ENCODE data around the gene CIITA. TPM values are rescaled to one million over a fixed set of nuclear protein-coding genes. Genes with fewer than 3 reads are reported as not detected.
"Not testable (repeated sequence)": the region's sequence is repeated elsewhere in the genome, so short reads cannot be mapped to it uniquely, and the experiment has no call there.

CIITA gene
- total and polyA plus RNA-seq, 9 donors = 0.98 to 3.7 (median 1.5) TPM

- no peaks in the 10 kb centered on the region for H3K27me3 ChIP-seq (ENCODE audit: control insufficient read depth, insufficient read depth, low read length)
- peak; percentile 46 for DNase-seq
- peak overlapping the region; percentile 48 for H3K4me3 ChIP-seq (ENCODE audit: low read length)
- H3K4me1 ChIP-seq (ENCODE audit: control insufficient read depth, insufficient read depth, low read length) = peaks cover 69% of the 10 kb centered on the region
- H3K36me3 ChIP-seq (ENCODE audit: control insufficient read depth, insufficient read depth, low read length) = peaks cover 30% of the 10 kb centered on the region
- peak overlapping the region; percentile 56 for H3K27ac ChIP-seq (ENCODE audit: low read length)
- WGBS (ENCODE audit: insufficient coverage) = 5% methylated on average over 16 of the region's 36 CpGs
- H3K9me3 ChIP-seq (replicated peaks; ENCODE audit: control insufficient read depth, low read depth, low read length) = no peaks in the 10 kb centered on the region
Measured at GRCh38 chr16:10941127-10941933, 64.3 kb downstream of the CIITA start.

- not testable (repeated sequence) for H3K9me3 ChIP-seq (replicated peaks; ENCODE audit: control insufficient read depth, low read depth, low read length); H3K27me3 ChIP-seq (ENCODE audit: control insufficient read depth, insufficient read depth, low read length); H3K27ac ChIP-seq (ENCODE audit: low read length); DNase-seq
- peaks cover 24% of the 10 kb centered on the region for H3K36me3 ChIP-seq (ENCODE audit: control insufficient read depth, insufficient read depth, low read length)
- H3K4me1 ChIP-seq (ENCODE audit: control insufficient read depth, insufficient read depth, low read length) = peaks cover 69% of the 10 kb centered on the region
- under 1% methylated on average over 47 of the region's 52 CpGs for WGBS (ENCODE audit: insufficient coverage)
- peak overlapping the region; percentile 48 for H3K4me3 ChIP-seq (ENCODE audit: low read length)
Measured at GRCh38 chr16:10941935-10942351, 64.9 kb downstream of the CIITA start.

DNA sequence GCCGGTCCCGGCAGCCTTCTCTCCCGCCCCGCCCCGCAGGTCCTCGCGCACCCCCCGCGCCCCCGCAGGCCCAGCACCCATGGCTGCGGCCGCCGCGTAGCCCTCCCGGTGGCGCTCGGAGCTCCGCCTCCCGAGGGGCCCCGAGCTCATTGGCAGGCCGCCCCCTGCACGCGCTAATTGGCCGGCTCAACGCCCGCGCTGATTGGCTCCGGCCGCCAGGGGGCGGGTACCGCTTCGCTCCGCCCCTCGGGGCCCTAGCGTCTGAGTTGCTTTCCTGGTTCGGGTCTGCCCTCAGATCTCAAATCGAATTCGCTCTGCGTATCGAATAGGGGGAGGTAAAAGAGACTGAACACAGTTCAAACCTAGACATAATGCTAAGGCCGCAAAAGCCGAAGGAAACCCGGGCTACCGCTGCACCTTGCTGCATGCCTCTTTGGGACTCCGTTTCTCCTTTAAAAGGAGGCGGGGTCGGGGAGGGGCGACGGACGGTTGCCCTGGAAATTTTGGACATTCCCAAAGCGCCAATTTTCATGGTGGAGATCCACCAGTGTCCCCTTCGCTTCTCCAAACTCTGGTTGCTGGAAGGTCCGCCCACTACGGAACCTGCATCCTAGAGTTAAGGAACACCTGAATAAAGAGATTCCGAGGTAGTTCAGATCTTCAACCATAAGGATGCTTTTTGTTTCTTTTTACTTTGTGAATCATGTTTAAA is 65.5 kb downstream of the CIITA start, which contains the start of gene DEXI:
DEXI (minus strand) TSS at position 117 of the 712 bp plus-strand sequence. CDS start 463 bp downstream, outside the sequence.
- Histone ChIP-seq H3K27me3 (ENCODE audit: control insufficient read depth, insufficient read depth, low read length) (no peaks in the 10 kb centered on the region), H3K27ac (ENCODE audit: low read length) (peak within 1 kb of the TSS; percentile 56), H3K9me3 (replicated peaks; ENCODE audit: control insufficient read depth, low read depth, low read length) (no peaks in the 10 kb centered on the region), H3K4me1 (ENCODE audit: control insufficient read depth, insufficient read depth, low read length) (peaks cover 65% of the 10 kb centered on the region), H3K36me3 (ENCODE audit: control insufficient read depth, insufficient read depth, low read length) (peaks cover 19% of the 10 kb centered on the region), H3K4me3 (ENCODE audit: low read length) (peak within 1 kb of the TSS; percentile 48)
- WGBS (ENCODE audit: insufficient coverage) = 1% methylated on average over 52 of the region's 55 CpGs
- peak; percentile 95 for DNase-seq

GRCh38 chr16:10943064-10943353 is 66.0 kb downstream of the CIITA start:
- 100% methylated on average over 2 of the region's 7 CpGs for WGBS (ENCODE audit: insufficient coverage)
- no peak for DNase-seq
- peaks cover 60% of the 10 kb centered on the region for H3K4me1 ChIP-seq (ENCODE audit: control insufficient read depth, insufficient read depth, low read length)

GRCh38 chr16:10944249-10945064 is 67.5 kb downstream of the CIITA start, which contains the start of gene CLEC16A:
Gene CLEC16A (plus strand): TSS chr16:10944564. CDS start chr16:10944718, 154 bp downstream.
- no peaks in the 10 kb centered on the region for H3K27me3 ChIP-seq (ENCODE audit: control insufficient read depth, insufficient read depth, low read length)
- no peaks in the 10 kb centered on the region for H3K9me3 ChIP-seq (replicated peaks; ENCODE audit: control insufficient read depth, low read depth, low read length)
- WGBS (ENCODE audit: insufficient coverage) = 1% methylated on average over 79 of the region's 86 CpGs
- peak; percentile 99 for DNase-seq
- H3K4me3 ChIP-seq (ENCODE audit: low read length) = peak within 1 kb of the TSS; percentile 89
- peak within 1 kb of the TSS; percentile 77 for H3K27ac ChIP-seq (ENCODE audit: low read length)
- H3K4me1 ChIP-seq (ENCODE audit: control insufficient read depth, insufficient read depth, low read length) = peaks cover 47% of the 10 kb centered on the region
- H3K36me3 ChIP-seq (ENCODE audit: control insufficient read depth, insufficient read depth, low read length) = peaks cover 6% of the 10 kb centered on the region

More at GRCh38 chr16:10943064-10943353, 66.0 kb downstream of the CIITA start:
- no peaks in the 10 kb centered on the region for H3K27me3 ChIP-seq (ENCODE audit: control insufficient read depth, insufficient read depth, low read length)
- H3K36me3 ChIP-seq (ENCODE audit: control insufficient read depth, insufficient read depth, low read length) = peaks cover 16% of the 10 kb centered on the region
- no peak overlapping the region for H3K27ac ChIP-seq (ENCODE audit: low read length)
- H3K9me3 ChIP-seq (replicated peaks; ENCODE audit: control insufficient read depth, low read depth, low read length) = no peaks in the 10 kb centered on the region
- peak overlapping the region; percentile 48 for H3K4me3 ChIP-seq (ENCODE audit: low read length)

- Histone ChIP-seq H3K36me3 (ENCODE audit: control insufficient read depth, insufficient read depth, low read length) (peaks cover 3% of the 10 kb centered on the region), H3K27me3 (ENCODE audit: control insufficient read depth, insufficient read depth, low read length) (no peaks in the 10 kb centered on the region), H3K9me3 (replicated peaks; ENCODE audit: control insufficient read depth, low read depth, low read length) (no peaks in the 10 kb centered on the region), H3K4me3 (ENCODE audit: low read length) (peak overlapping the region; percentile 89), H3K27ac (ENCODE audit: low read length) (peak overlapping the region; percentile 77), H3K4me1 (ENCODE audit: control insufficient read depth, insufficient read depth, low read length) (peaks cover 39% of the 10 kb centered on the region)
- 36% methylated on average over 5 of the region's 14 CpGs for WGBS (ENCODE audit: insufficient coverage)
- DNase-seq = no peak
Measured at GRCh38 chr16:10945065-10945787, 68.2 kb downstream of the CIITA start.

DNA sequence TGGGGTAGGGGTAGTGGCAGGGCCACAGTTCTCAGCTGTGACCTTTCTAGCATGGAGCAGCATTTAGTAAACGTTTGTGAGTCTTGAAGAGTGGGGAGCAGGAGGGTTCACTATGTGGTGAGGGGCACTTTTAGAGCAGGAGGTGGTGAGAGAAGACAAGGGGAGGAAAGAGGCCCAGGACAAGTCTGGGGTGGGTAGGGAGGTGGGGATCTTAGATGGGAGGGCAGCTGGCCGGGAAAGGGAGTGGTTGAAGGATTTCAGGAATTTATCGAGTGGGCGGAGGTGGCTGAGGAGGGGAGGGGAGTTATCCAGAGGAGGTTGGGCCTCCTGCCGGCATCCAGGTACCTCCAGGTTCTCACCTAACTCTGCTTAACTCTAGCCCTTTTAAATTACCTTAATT is 69.3 kb downstream of the CIITA start:
- WGBS (ENCODE audit: insufficient coverage) = 0% methylated on average over 1 of the region's 5 CpGs
- no peak for DNase-seq
- Histone ChIP-seq H3K27me3 (ENCODE audit: control insufficient read depth, insufficient read depth, low read length) (no peaks in the 10 kb centered on the region), H3K27ac (ENCODE audit: low read length) (no peak overlapping the region), H3K9me3 (replicated peaks; ENCODE audit: control insufficient read depth, low read depth, low read length) (no peaks in the 10 kb centered on the region), H3K36me3 (ENCODE audit: control insufficient read depth, insufficient read depth, low read length) (no peaks in the 10 kb centered on the region), H3K4me3 (ENCODE audit: low read length) (no peak overlapping the region), H3K4me1 (ENCODE audit: control insufficient read depth, insufficient read depth, low read length) (peaks cover 28% of the 10 kb centered on the region)

DNA sequence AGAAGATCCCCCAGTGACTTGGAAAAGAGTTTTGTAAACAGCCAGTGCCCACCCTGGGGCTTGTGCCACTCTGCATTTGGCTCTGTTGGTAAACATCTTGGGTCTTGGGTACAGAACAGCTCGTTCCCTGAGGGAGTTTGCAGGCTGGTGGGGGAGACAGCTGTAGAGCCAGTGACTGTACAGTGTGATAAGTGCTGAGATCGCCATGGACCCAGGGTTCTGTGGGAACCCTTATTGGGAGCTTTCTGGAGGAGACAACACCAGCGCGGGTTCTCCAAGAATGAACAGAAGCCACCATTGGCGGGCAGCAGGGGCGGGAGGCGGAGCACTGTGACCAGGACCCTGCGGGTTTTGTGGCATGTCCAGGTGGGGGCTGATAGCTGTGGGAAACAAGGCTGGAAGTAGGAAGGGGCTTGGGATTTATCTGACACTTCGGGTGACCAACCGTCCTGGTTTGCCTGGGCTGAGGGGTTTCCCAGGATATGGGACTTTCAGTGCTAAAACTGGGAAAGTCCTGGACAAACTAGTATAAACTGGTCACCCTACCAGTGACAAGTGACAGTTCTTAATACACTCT is 70.3 kb downstream of the CIITA start:
- H3K27me3 ChIP-seq (ENCODE audit: control insufficient read depth, insufficient read depth, low read length) = no peaks in the 10 kb centered on the region
- 80% methylated on average over 7 of the region's 10 CpGs for WGBS (ENCODE audit: insufficient coverage)
- H3K4me3 ChIP-seq (ENCODE audit: low read length) = no peak overlapping the region
- H3K9me3 ChIP-seq (replicated peaks; ENCODE audit: control insufficient read depth, low read depth, low read length) = no peaks in the 10 kb centered on the region
- peaks cover 26% of the 10 kb centered on the region for H3K4me1 ChIP-seq (ENCODE audit: control insufficient read depth, insufficient read depth, low read length)
- H3K36me3 ChIP-seq (ENCODE audit: control insufficient read depth, insufficient read depth, low read length) = no peaks in the 10 kb centered on the region
- no peak overlapping the region for H3K27ac ChIP-seq (ENCODE audit: low read length)
- DNase-seq = no peak

DNA sequence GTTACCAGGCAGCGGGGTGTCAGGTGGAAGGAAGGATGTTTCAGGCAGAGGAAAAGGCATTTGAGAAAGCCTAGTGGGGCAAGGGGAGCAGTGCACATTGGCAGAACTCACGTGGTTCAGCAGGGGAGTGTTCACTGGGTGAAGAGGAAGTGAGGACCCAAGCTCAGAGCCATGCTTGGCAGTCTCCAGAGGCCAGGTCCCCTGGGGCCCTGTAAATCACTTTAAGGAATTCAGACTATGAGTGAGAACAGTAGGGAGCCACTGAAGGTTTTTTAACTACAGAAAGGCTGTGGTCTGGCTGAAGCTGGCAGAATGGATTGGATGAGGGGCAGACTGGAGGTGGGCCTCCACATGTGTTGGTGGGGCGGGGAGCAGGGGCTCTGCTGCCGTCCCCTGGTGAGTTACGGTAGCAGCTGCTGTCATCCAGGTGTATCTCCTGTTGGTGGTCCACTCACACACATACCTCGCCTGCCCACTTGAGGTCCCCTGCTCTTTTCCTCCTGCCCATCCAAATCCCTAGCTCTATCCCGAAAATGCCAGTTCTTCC is 72.5 kb downstream of the CIITA start:
- H3K27me3 ChIP-seq (ENCODE audit: control insufficient read depth, insufficient read depth, low read length) = no peaks in the 10 kb centered on the region
- no peaks in the 10 kb centered on the region for H3K9me3 ChIP-seq (replicated peaks; ENCODE audit: control insufficient read depth, low read depth, low read length)
- no peak overlapping the region for H3K27ac ChIP-seq (ENCODE audit: low read length)
- peak; percentile 46 for DNase-seq
- H3K4me1 ChIP-seq (ENCODE audit: control insufficient read depth, insufficient read depth, low read length) = peaks cover 21% of the 10 kb centered on the region
- H3K36me3 ChIP-seq (ENCODE audit: control insufficient read depth, insufficient read depth, low read length) = no peaks in the 10 kb centered on the region
- 65% methylated on average over 7 of the region's 7 CpGs for WGBS (ENCODE audit: insufficient coverage)
- H3K4me3 ChIP-seq (ENCODE audit: low read length) = no peak overlapping the region

All from muscle of leg (tissue), 11 donors.